ENCODE results near the gene CSNK1G1.

CSNK1G1 gene

GRCh38 chr15:64247535-64247905, 108.5 kb downstream of the CSNK1G1 start:
- Histone ChIP-seq H2AFZ (ENCODE audit: low read depth, low read length, severe bottlenecking) (no peak overlapping the region), H3K4me3 (ENCODE audit: insufficient read depth, low read length, poor library complexity, severe bottlenecking) (no peak overlapping the region), H3F3A (ENCODE audit: insufficient read depth) (no peaks in the 10 kb centered on the region), H3K9me3 (ENCODE audit: insufficient read depth, low read length) (no peaks in the 10 kb centered on the region), H3K9me2 (replicated peaks; ENCODE audit: insufficient read depth, low read length) (no peaks in the 10 kb centered on the region), H3K36me3 (ENCODE audit: low read length) (no peaks in the 10 kb centered on the region), H3K27me3 (ENCODE audit: low read length) (no peaks in the 10 kb centered on the region), H3K79me2 (ENCODE audit: insufficient read depth, low read length) (no peaks in the 10 kb centered on the region; the same call in none of the 2 replicates), H3K27ac (ENCODE audit: low read depth, low read length) (no peak overlapping the region), H3K9ac (ENCODE audit: low read length) (no peak overlapping the region), H4K20me1 (ENCODE audit: low read depth, low read length) (no peaks in the 10 kb centered on the region), H3K4me2 (ENCODE audit: low read depth, low read length, poor library complexity, severe bottlenecking) (no peak overlapping the region)
- TF ChIP-seq EZH2phosphoT487 (conservative IDR thresholded peaks at IDR 0.05; ENCODE audit: low read length) (no peak), CTCF (IDR thresholded peaks at IDR 0.05; ENCODE audit: insufficient read depth, low read length, poor library complexity, severe bottlenecking) (no peak)

- H4K20me1 ChIP-seq (ENCODE audit: low read depth, low read length), result no peaks in the 10 kb centered on the region
- no peaks in the 10 kb centered on the region; the same call in none of the 2 replicates for H3K79me2 ChIP-seq (ENCODE audit: insufficient read depth, low read length)
- H3K4me3 ChIP-seq (ENCODE audit: insufficient read depth, low read length, poor library complexity, severe bottlenecking), result no peak overlapping the region
- no peaks in the 10 kb centered on the region for H3K9me2 ChIP-seq (replicated peaks; ENCODE audit: insufficient read depth, low read length)
- H3K9ac ChIP-seq (ENCODE audit: low read length), result no peak overlapping the region
- H2AFZ ChIP-seq (ENCODE audit: low read depth, low read length, severe bottlenecking), result no peak overlapping the region
- H3F3A ChIP-seq (ENCODE audit: insufficient read depth), result no peaks in the 10 kb centered on the region
- H3K27me3 ChIP-seq (ENCODE audit: low read length), result no peaks in the 10 kb centered on the region
- no peak overlapping the region for H3K27ac ChIP-seq (ENCODE audit: low read depth, low read length)
- H3K9me3 ChIP-seq (ENCODE audit: insufficient read depth, low read length), result no peaks in the 10 kb centered on the region
- TF ChIP-seq CTCF (IDR thresholded peaks at IDR 0.05; ENCODE audit: insufficient read depth, low read length, poor library complexity, severe bottlenecking), result no peak
- TF ChIP-seq EZH2phosphoT487 (conservative IDR thresholded peaks at IDR 0.05; ENCODE audit: low read length), result no peak
- no peak overlapping the region for H3K4me2 ChIP-seq (ENCODE audit: low read depth, low read length, poor library complexity, severe bottlenecking)
- H3K36me3 ChIP-seq (ENCODE audit: low read length), result no peaks in the 10 kb centered on the region
Measured at GRCh38 chr15:64246364-64247189, 109.4 kb downstream of the CSNK1G1 start.

GRCh38 chr15:64245405-64245804, 110.6 kb downstream of the CSNK1G1 start:
- TF ChIP-seq CTCF (IDR thresholded peaks at IDR 0.05; ENCODE audit: insufficient read depth, low read length, poor library complexity, severe bottlenecking) (no peak), EZH2phosphoT487 (conservative IDR thresholded peaks at IDR 0.05; ENCODE audit: low read length) (no peak)
- no peaks in the 10 kb centered on the region for H3K36me3 ChIP-seq (ENCODE audit: low read length)
- H3K4me3 ChIP-seq (ENCODE audit: insufficient read depth, low read length, poor library complexity, severe bottlenecking), result no peak overlapping the region
- no peak overlapping the region for H3K4me2 ChIP-seq (ENCODE audit: low read depth, low read length, poor library complexity, severe bottlenecking)
- no peaks in the 10 kb centered on the region for H4K20me1 ChIP-seq (ENCODE audit: low read depth, low read length)
- H3K27ac ChIP-seq (ENCODE audit: low read depth, low read length), result no peak overlapping the region
- no peaks in the 10 kb centered on the region; the same call in none of the 2 replicates for H3K79me2 ChIP-seq (ENCODE audit: insufficient read depth, low read length)
- no peaks in the 10 kb centered on the region for H3K9me2 ChIP-seq (replicated peaks; ENCODE audit: insufficient read depth, low read length)
- no peaks in the 10 kb centered on the region for H3K9me3 ChIP-seq (ENCODE audit: insufficient read depth, low read length)
- no peak overlapping the region for H3K9ac ChIP-seq (ENCODE audit: low read length)
- H2AFZ ChIP-seq (ENCODE audit: low read depth, low read length, severe bottlenecking), result no peak overlapping the region
- no peaks in the 10 kb centered on the region for H3K27me3 ChIP-seq (ENCODE audit: low read length)
- no peaks in the 10 kb centered on the region for H3F3A ChIP-seq (ENCODE audit: insufficient read depth)
